HuH-7.5 (cell line): ENCODE data around the gene CBX4.
A peak's percentile ranks its signal among the peaks of the same experiment; 100 is the strongest.

Experiments
- DNase-seq: peaks from one replicate; pipeline ENCODE4 v3.0.0; 2011; ENCODE audit warnings: low spot score

Gene CBX4

DNA sequence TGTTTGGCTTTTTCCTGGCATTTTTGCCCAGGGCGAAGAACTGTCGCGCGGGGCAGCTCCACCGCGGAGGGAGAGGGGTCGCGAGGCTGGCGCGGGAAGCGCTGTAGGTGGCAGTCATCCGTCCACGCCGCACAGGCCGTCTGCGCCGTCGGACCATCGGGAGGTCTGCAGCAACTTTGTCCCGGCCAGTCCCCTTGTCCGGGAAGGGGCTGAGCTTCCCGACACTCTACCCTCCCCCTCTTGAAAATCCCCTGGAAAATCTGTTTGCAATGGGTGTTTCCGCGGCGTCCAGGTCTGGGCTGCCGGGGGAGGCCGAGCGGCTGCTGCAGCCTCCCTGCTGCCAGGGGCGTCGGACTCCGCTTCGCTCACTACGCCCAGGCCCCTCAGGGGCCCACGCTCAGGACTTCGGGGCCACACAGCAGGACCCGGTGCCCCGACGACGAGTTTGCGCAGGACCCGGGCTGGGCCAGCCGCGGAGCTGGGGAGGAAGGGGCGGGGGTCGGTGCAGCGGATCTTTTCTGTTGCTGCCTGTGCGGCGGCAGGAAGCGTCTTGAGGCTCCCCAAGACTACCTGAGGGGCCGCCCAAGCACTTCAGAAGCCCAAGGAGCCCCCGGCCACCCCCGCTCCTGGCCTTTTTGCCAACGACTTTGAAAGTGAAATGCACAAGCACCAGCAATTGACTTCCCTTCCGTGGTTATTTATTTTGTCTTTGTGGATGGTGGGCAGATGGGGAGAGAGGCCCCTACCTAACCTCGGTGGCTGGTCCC, 2.3 kb upstream of the CBX4 start:
- DNase-seq = no peak

DNA sequence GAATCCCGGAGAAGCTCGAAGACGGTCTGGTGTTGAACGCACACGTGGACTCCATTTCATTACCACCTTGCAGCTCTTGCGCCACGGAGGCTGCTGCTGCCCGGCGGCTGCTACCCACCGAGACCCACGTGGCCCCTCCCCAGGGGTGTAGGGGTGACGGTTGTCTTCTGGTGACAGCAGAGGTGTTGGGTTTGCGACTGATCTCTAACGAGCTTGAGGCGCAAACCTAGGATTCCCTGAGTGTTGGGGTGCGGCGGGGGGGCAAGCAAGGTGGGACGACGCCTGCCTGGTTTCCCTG, 1.7 kb upstream of the CBX4 start:
- no peak for DNase-seq

- DNase-seq = no peak
Observed at GRCh38 chr17:79840269-79840988, 1.2 kb upstream of the CBX4 start.

DNA sequence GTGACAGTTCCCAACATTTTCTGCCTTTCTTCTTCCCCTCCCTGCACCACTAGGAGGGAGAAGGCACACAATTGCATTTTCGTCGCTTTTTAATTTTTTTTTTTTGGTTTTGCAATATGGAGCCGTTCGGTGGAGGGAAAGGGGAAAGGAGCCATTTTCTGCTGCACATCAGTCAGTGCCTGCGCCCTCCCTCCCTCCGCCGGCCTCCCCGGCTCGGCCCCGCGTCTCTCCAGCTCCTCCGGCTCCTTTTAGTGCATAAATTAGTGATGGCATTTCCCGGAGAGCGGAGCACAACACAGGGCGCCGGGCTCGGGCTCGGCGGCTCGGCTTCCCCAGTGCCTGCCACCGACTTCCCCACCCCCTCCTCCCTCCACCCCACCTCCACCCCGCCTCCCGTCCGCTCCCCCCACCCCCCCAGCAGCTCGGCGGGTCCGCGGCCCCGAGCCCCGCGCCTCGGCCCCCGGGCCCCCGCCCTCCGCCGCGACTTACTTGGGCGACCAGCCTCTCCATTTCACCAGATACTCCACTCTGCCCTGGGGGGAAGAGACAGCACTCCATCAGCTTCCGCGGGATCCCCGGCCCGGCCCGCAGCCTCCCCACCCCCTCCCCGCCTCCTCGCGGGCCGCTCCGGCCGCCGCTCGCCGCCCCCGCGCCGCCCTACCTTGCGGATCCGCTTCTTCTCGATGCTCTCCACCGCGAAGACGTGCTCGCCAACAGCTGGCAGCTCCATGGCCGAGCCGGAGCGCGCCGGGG, 542 bp downstream of the CBX4 start:
- no peak for DNase-seq

- DNase-seq = no peak
Observed at GRCh38 chr17:79837888-79838521, 1.2 kb downstream of the CBX4 start.

- DNase-seq = peak; percentile 71
Observed at GRCh38 chr17:79836972-79837887, 2.0 kb downstream of the CBX4 start.

GRCh38 chr17:79836510-79836971, 2.7 kb downstream of the CBX4 start:
- DNase-seq = no peak

GRCh38 chr17:79835953-79836509, 3.2 kb downstream of the CBX4 start:
- DNase-seq = no peak

DNA sequence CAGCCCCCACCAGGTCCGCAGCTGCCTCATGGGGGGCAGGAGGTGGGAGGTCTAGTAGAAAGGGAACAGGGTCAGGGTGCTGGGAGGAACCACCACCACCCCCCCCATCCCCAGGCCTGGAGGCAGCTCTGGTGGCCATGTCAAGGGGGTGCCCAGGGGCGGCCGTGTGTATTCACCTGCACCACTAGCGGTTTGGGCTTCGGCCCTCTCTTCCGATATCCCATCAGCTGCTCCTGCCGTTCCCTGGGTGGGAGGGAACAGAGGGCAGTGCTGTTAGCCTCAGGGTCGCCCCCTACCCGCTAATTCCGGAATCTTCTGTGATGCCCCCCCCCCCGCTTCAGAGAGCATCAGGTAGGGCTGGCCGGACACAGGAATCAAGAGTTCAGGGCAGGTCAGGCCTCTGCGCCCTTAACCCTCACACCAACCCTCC, 3.8 kb downstream of the CBX4 start:
- no peak for DNase-seq

DNA sequence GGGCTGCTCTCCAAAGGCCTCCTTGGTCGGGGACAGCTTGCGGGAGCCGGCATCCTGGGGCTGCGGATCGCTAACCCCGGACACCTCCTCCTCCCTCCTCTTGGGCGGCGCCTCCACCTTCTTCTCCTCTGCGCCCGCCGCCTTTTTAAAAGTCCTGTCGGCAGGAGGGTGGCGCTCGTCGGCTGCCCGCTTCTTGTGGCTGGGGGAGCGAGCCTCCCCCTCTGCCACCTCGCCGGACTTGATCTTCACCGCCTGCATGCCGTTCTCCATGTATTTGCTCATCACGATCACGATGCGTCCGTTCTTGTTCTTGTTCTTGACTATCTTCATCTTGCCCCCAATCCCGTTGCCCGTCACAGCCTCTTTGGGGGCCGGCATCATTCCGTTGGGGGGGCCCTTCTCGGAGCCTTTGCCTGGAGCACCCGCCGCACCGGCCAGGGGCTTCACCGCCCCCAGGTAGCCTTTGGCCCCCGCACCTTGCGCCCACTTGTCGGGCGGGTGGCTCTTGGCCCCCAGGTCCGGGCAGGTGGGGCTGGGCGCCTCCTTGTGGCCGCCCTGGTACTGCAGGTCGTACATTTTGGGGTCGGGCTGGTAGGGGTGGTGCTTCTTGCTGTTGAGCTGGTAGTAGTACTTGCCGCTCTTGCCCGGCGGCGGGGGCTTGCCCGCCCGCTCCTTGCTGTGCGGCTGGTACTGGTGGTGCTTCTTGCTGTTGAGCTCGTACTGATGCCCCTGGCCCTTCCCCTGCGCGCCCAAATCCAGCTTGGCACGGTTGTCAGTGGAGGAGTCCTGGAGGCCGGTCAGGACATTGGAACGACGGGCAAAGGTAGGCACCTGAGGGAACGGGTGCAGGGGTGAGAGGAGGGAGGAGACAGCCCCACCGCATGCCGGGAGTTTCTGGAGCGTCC, 4.4 kb downstream of the CBX4 start:
- DNase-seq = peak; percentile 71

DNA sequence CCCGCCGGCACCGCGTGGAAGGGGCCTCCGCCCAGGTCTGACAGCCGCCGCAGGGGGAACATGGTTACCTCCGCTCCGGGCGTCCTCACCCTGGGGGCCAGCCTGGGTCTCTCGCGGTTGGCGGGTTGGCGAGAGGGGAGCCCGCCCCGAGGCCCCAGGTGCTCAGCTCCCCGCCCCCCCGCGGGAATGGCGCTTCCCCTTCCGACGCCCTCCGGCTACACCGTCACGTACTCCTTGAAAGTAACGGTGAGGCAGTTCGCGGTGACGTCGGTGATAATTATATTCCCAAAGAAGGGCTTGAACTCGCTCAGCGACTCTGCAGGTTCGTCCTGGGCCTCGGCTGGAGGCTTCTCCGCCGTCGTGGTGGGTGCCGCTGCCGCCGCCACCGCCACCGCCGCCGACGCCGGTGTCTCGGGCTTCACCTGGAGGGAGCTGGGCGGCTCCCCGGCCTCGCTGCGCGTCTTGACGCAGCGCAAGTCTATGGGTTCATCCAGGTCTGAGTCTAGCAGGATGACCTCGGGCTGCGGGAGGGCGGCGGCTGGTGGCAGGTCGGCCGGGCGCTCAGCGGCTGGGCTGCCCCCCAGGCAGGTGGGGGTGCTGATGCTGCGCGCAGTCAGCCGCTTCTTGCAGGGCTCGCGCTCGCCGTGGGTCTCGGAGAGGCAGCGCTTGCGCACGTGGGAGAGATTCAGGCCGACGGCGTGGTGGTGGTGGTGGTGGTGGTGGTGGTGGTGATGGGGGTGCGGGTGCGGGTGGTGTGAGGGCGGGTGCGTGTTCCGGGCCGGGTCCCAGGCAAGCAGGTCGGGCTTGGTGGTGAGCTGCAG, 5.3 kb downstream of the CBX4 start:
- no peak for DNase-seq

DNA sequence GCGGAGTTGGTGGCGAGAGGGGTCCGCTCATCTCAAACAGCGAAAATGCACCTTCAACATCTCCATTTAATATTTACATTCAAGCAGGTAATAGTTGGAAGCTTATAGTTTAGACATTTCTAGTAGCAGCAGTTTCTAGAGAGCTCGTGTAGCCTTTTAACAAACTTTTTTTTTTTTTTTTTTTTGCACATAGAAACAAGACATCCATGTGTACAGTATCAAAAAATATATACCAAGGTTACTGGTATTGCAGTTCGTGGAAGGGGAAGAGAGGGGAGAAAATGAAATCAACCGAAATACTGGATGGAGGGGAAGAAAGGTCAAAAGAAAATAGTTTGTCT, 6.2 kb downstream of the CBX4 start:
- no peak for DNase-seq

DNA sequence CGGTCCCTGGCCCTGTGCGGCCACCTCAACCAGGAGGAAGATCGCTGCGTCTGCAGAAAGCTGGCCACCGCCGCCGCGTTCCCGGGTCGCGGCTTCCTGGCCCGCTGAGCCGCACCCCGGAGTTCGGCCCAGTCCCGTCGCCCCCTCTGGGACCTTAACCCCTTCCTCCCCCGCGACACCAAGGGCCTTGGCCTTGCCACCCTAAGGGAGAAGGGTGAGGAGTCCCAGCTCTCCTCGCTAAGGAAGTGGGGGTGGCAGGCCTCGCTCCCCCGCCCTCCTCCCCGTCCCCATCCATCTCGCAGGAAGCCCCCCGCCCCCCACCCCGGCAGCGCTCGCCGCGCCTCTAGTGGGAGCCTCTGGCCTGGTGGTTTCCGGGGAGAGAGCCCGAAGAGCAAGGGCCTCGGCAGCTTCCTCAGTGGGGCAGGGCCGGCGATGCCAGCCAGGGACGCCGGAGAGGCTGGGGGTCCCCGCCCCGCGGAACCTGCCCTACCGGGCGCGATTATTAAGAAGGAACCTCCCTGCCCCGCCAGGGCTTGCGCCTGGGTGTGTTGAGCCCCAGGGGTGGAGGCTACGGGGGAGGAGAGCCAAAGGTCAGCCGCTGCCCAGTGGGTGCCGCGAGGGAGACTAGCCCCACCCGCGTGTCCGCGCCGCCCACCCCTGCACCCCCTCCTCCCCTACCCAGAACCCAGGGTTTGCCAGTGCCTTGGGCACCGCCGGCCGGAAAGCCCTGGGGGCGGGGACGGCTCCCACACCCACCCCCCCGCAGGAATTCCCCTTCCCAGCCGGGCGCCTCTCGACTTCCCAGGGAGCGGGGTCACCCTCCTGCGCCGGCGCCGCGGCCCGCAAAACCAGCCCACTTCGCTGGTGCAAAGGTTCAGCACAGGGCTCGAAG, 6.8 kb downstream of the CBX4 start:
- no peak for DNase-seq

DNA sequence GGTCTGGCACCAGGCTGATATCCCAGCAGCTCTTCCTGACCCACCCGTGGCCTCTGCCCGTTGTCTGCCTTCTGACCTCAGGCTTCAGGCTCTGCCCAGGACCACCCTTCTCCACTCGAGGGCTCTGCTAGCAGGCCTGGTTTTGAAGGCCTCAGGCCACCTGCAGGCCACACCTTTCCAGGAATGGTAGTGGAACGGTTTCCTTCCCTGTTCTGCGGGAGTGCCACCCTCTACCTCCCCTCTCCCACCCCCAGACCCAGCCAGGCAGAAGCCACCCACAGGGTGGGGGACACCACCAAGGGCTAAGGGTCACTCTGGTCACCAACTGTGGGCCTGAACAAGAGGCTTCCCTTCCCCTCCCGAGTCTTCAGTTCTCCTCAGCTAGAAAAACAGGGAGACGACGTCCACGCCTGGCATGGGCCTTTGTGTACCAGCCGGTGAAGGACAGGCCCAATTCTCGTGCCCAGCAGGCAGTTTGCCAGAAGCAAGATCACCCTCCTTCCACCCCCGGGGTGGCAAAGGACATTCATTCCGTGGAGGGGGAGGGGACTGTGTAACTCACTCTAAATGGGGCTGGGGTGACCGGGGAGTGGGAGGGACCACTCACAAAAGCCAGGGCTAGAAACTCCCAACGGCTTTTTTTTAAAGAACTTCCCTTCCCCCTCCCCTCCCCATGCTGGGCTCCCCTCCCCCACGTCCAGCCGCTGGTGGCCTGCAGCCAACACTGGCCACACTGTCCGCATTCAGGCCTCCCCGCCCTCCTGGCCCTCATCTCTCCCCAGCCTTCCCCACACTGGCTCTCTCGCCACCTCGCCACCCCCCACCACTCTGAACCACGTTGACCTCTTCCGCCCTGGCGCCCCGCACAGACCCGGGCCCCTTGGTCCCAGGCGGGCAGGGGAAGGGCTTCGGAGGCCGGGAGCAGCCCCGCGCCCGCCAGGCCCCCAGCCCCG, 7.7 kb downstream of the CBX4 start:
- no peak for DNase-seq

- DNase-seq = no peak
Observed at GRCh38 chr17:79830763-79831264, 8.4 kb downstream of the CBX4 start.

DNA sequence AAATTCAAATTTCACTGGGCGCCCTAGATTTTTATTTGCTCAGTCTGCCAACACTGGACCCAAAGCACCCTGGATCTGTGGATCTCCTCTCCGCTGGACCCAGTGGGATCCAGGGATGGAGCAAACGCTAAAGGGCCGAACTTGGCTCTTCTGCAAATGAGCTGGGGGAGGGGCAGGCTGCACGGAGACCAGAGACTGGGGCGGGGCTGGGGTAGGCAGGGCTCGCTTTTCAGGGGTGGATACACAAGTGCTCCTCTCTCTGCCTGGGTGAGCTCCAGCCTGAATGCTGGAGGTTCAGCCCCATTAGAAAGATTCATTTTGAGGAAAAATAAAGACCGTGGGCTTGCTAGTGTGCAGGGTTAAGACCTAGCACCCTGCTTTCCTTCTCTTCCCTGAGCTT, 8.9 kb downstream of the CBX4 start:
- no peak for DNase-seq

DNA sequence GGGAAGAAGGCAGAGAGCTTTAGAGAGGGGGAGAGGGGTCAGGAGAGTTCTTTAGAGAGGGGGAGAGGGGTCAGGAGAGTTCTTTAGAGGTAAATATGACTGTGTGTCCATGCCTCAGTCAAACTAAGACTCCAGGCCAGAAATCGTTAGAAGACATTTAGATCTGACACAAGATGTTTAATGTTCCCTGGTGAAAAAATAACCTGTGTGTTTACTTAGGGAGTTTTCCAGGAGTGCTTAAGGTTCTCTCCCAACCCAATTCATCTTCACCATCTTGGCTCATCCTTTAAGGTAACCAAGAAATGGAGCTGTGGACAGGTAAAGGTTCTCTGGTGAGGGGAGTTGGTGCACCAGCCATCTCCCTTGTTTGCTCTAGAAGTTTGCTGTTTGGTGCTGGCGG, 9.8 kb downstream of the CBX4 start:
- no peak for DNase-seq
